Mammary epithelial cell (primary cell): ENCODE results near the gene SMAD9.

Experiments
- CTCF ChIP-seq, 2 donors: IDR thresholded peaks in 1 of 2; conservative IDR thresholded peaks in 1 of 2; 2 replicates each; pipeline ENCODE4 v1.5.1; 2011 to 2012; ENCODE audit warnings: inconsistent platforms in 2 of 2, low read length in 2 of 2, mild to moderate bottlenecking in 2 of 2, control low read depth in 1 of 2, low read depth in 1 of 2; ENCODE audit not compliant: insufficient read depth in 1 of 2; ENCODE audit errors: extremely low read depth in 1 of 2
- EZH2 ChIP-seq: IDR thresholded peaks from 2 replicates; pipeline ENCODE4 v1.6.1; 2012; ENCODE audit warnings: low read length, inconsistent platforms, borderline replicate concordance

GRCh38 chr13:36862722-36863121 is 57.3 kb downstream of the SMAD9 start:
- TF ChIP-seq CTCF (conservative IDR thresholded peaks at IDR 0.05 in 1 of 2, IDR thresholded peaks at IDR 0.05 in 1 of 2; ENCODE audit: extremely low read depth in 1 of 2, insufficient read depth in 1 of 2, low read depth in 1 of 2, low read length in 2 of 2) (no peak), EZH2 (no peak)
